Skin of body (tissue), 2 donors: ENCODE measurements around the gene ABCA9. TPM values are rescaled to one million over a fixed set of nuclear protein-coding genes. Genes with fewer than 3 reads are reported as not detected.
"Not testable (repeated sequence)": the region's sequence is repeated elsewhere in the genome, so short reads cannot be mapped to it uniquely, and the experiment has no call there.

Source experiments
- DNase-seq: peaks from one replicate; lab custom pipeline; 2025; lab: John Stamatoyannopoulos, UW
- total RNA-seq: library from RNA; depleted of rRNA; stranded (reverse); fragments of >200 nt; gene quantifications from one replicate; pipeline ENCODE4 v1.2.3, GENCODE V29; 2014

ABCA9 gene
- total RNA-seq: 18.9 TPM

- DNase-seq: peak; percentile 98
These were observed at the start of gene ABCA9 for GRCh38 chr17:69060822-69061221. Gene ABCA9, minus strand, starts transcription at chr17:69060927. Its CDS starts 9,801 bp downstream, at chr17:69051126.

GRCh38 chr17:69105907-69106730 lies 45.4 kb upstream of the ABCA9 start:
- no peak for DNase-seq

- no peak for DNase-seq
These were observed 43.0 kb upstream of the ABCA9 start for GRCh38 chr17:69103557-69104233.

GRCh38 chr17:69098625-69099024 lies 37.9 kb upstream of the ABCA9 start:
- DNase-seq: no peak

- DNase-seq: no peak
These were observed 35.8 kb upstream of the ABCA9 start for GRCh38 chr17:69096541-69096940.

- DNase-seq: no peak
These were observed 33.3 kb upstream of the ABCA9 start for GRCh38 chr17:69093995-69094394.

GRCh38 chr17:69093279-69093789 lies 32.6 kb upstream of the ABCA9 start:
- peak; percentile 7 for DNase-seq

- no peak for DNase-seq
These were observed 29.6 kb upstream of the ABCA9 start for GRCh38 chr17:69090365-69090764.

- DNase-seq: no peak
These were observed 28.0 kb upstream of the ABCA9 start for GRCh38 chr17:69088643-69089200.

- peak; percentile 64 for DNase-seq
These were observed 25.9 kb upstream of the ABCA9 start for GRCh38 chr17:69086641-69087040.

- no peak for DNase-seq
These were observed 24.2 kb upstream of the ABCA9 start for GRCh38 chr17:69084911-69085310.

- DNase-seq: no peak
These were observed 22.0 kb upstream of the ABCA9 start for GRCh38 chr17:69082696-69083095.

- DNase-seq: no peak
These were observed 18.1 kb upstream of the ABCA9 start for GRCh38 chr17:69078864-69079263.

- no peak for DNase-seq
These were observed 15.1 kb upstream of the ABCA9 start for GRCh38 chr17:69075823-69076222.

- DNase-seq: not testable (repeated sequence)
These were observed 12.7 kb upstream of the ABCA9 start for GRCh38 chr17:69073392-69073791.

- DNase-seq: not testable (repeated sequence)
These were observed 12.1 kb upstream of the ABCA9 start for GRCh38 chr17:69072803-69073256.

GRCh38 chr17:69071233-69071586 lies 10.5 kb upstream of the ABCA9 start:
- DNase-seq: not testable (repeated sequence)

- not testable (repeated sequence) for DNase-seq
These were observed 9.9 kb upstream of the ABCA9 start for GRCh38 chr17:69070378-69071232.

GRCh38 chr17:69069226-69069750 lies 8.6 kb upstream of the ABCA9 start:
- no peak for DNase-seq

- no peak for DNase-seq
These were observed 6.7 kb upstream of the ABCA9 start for GRCh38 chr17:69067274-69068047.
